ENCODE results near the gene ASB16.

ASB16 gene

GRCh38 chr17:44190481-44190880, 20.0 kb downstream of the ASB16 start:
- DNase-seq = no peak

- no peak for DNase-seq
Observed at GRCh38 chr17:44191369-44191768, 20.9 kb downstream of the ASB16 start.

DNA sequence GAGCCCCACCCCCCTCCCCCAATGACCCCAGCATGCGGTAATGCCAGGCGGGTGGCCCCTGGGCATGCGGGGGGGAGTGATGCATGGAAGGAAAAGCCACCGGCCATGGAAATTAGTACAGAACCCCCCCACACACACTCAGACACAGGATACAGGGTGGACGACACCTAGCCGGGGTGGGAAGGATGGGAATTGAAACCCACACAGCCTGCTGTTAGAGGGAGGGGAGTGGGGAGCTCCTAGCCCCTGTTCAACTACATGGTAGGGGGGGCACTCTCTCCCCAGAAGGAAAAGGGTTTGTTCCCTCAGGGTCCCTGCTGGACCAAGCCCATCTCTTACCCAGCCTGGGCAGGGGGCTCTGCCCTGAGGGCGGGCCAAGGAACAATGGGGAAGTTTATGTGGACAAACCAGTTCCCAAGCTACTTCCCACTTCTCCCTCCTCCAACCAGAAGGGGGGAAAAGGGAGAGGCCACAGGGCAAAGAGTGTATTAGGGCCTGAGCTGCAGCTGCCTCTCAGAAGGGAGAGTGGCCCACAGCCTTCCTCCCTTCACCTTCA, 21.5 kb downstream of the ASB16 start:
- no peak for DNase-seq

DNA sequence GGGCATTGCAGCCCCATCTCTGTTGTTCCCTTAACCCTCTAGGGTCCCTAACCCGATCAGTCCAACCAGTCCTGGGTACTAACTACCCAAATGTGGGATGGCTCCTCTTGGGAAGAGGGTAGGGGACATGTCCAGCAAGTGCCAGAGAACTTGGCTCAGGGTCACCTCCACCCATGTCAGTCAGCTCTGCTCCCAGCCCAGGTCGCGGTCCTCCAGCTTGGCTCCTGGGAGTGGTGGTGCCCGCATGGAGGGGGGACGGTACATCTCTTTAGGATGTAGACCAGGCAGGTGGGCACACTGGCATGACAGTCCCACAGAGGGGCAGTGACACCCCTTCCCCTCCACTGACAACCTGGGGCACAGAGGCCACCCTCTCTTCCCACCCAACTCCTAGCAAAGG, 22.2 kb downstream of the ASB16 start:
- DNase-seq = no peak

DNA sequence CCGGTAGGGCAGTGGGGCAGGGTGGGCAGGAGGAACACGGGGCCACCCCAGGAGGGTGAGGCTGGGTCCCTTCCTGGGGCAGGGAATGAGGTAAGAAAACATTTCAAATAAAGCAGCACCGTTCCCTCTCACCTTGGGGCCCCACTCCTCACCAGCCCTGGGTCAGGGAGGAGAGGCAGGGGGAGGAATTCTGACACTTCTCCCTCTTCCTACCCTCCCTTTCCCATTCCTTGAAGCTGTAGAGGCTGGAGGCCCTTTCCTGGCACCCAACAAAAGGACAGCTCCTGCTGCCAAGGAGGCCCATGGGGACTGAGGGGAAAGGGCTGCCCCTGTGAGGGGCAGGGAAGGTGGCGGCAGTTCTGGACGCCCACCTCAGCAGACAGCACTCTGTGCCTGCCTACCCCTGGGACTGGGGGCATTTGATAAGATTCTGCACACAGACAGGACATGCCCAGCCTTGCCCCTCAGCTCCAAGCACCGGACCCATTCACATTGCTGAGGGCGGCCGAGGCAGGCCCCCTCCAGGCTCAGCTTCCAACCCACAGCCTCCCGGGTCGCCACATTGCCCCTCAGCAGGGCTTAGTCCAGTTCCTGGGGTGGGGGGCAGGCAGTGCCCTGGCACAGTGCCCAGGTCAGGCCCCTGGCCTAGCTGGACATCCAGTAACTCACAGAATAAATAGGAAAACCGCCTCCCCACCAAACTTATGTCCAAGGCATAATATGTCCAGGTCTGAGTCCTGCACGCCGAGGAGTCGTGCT, 23.0 kb downstream of the ASB16 start:
- DNase-seq = no peak

- DNase-seq = no peak
Observed at GRCh38 chr17:44197107-44197506, 26.6 kb downstream of the ASB16 start.

- DNase-seq = no peak
Observed at GRCh38 chr17:44197980-44198720, 27.6 kb downstream of the ASB16 start.

- peak; percentile 58 for DNase-seq
Observed at GRCh38 chr17:44198721-44199552, 28.4 kb downstream of the ASB16 start.

DNA sequence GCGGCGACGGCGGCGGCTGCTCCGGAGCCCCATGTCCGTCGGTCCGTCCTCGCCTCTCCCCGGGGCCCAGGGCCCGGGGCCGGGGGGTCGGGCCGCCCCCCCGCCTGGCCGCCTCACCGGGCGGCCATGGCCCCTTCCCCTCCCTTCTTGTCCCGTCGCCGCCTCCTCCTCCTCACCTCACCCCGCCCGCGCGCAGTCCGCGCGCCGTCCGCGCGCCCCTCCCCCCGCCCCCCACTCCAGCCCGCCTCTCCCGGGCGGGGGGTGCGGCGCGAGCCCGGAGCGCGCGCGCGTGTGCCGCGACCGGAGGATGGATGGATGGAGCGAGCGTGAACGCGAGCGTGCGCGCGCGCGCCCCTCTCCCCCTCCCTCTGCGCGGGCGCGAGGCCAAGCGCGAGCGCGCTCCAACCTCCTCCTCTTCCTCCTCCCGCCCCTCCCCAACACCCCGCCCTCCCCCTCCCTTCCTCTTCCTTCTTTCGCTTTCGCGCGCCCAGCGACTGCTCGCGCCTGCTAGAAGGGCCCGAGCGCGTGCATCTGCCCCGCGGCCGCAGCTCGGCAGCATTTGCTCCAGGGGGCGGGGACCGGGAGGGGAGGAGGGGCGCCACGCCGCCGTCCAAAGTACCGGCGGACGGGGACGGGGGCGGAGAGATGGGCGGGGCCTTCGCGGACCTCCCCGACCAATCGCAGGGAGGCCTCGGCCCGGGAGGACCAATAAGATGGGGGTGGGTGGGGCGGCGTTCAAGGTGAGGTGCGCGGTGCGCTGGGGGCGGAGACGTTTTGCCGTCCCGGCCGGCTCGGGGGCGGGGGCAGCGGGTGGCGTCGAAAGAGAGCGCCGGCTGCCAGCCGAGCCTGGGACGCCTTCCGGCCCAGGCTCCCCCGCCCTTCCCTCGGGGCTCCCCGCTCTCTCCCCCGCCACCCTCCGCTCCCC, 29.3 kb downstream of the ASB16 start, which contains the start of gene ATXN7L3:
TSS of gene ATXN7L3 (minus strand) at position 332 of the 925 bp plus-strand sequence. CDS start 1,814 bp downstream, outside the sequence.
- peak; percentile 100 for DNase-seq

DNA sequence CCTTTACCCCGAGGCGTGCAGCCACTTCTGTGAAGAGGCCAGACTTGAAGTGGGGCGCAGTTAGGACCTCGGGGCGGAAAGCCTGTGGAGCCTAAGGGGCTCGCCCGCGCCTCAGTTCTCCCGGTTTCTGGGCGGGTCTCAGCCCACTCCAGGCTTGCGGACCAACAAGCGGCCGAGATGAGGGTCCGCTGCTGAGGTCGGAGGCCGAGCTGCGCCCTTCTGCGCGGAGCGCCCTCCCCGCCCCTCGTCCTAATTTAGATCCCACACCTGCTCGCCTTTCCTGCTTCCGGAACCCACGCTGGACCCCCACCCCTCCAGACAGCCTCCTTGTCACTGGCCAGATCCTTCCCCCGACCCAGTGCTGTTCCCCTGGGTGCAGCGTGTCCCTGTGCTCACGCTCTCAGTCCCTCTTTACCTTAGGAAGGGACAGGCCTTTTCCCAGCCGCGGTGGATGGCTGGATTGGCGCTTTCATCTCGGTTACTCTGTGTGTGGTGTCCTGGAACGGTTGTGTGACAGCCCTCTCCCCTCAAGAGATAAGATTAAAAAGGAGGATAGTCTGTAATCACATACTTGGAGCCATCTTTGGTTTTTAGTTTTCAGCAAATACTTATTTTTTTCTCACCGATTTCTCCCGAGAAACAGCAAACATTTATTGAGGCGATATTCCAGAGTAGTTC, 30.1 kb downstream of the ASB16 start:
- no peak for DNase-seq

DNA sequence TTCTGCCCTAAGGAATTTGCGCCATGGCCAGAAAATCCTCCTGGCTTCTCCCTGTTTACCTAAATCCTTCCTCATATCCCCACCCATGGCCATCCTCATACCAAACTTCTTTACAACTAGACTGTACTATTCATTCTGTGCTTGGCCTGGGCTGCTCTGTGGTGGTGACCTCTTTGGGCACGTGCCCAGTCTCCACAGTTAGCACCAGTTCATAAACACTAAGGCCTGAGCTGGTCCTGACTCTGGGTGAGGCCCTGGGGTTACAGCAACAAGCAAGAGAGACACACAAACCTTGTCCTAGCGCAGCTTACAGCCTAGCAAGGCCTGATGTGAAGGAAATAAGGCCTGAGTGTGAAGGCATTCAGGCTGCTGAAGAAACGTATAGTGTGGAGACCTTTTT, 32.3 kb downstream of the ASB16 start:
- no peak for DNase-seq

GRCh38 chr17:44203731-44204440, 33.4 kb downstream of the ASB16 start:
- no peak for DNase-seq

DNA sequence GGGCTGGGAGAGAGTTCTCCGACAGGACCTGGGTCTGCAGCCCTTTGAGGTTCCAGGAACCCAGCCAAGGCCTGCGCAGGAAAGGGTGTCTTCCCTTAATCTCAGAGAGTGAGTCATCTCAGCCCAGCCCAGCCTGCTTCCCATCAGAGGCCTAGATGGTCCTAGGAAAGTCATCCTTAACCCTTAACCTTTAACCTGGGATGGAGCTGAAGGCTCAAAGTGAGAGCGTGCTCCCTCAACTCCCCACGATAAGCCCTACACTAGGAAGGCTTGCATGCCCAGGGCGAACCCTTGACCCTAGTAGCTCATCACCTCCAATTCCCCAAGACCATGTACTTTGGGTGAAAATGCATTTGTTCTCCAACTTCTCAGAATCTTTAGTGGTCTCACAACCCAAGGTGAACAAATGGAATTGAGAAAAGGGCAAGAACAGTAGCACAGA, 34.0 kb downstream of the ASB16 start:
- no peak for DNase-seq

GRCh38 chr17:44205962-44206824, 35.7 kb downstream of the ASB16 start:
- no peak for DNase-seq

DNA sequence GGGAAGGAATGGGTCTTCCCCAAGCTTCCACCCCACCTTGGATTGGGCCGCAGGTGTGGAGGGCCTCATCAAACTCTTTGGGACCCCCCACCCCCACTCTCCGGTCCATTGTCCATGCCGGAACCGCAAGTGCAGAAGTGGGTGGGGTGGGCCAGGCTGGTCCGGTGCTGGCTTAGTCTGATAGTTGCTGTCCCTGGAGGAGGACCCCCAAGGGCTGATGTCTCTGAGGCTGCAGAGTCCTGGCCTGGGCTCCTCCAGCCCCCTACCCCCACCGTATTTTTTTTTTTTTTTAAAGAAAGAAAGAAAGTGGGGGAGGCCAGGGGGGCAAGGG, 36.3 kb downstream of the ASB16 start:
- no peak for DNase-seq

GRCh38 chr17:44207319-44207718, 36.8 kb downstream of the ASB16 start:
- DNase-seq = no peak

- no peak for DNase-seq
Observed at GRCh38 chr17:44207743-44208142, 37.2 kb downstream of the ASB16 start.

DNA sequence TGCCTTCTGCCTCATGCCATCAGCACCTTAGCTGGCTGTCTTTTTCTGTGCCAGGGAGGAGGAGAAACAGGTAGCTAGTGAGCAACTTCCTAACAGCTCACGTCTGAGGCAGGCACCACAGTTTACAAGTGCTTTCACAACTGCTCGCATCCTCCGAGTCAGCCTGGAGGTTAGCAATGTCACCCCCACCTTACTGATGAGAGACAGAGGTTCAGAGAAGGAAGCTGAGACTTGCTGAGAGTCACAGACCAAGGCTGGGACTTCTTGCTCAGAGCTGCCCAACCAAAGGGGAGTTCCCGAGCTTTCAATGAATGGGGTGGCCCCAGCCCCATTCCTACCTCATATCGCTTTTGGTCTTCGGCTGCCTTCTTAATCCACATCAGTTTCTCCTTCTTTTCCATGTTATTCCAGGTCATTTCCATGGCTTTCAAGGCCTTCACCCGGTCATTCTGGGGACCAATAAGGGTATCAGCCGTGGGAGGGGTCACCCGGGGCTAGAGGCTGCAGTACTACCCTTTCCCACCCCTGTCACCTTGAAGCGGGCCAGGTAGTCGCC, 39.4 kb downstream of the ASB16 start:
- DNase-seq = no peak
